SK-N-SH treated with all-trans-retinoic acid at 6 μM for 48 hours (cell line): ENCODE measurements around the gene RBM12.

ENCODE experiments used
- ATAC-seq: fragments of 200-7000 bp; cut with Tn5 transposase; 3 replicates; pipeline ENCODE4 v1.9.1; 2020; ENCODE audit warnings: mild to moderate bottlenecking, moderate library complexity
- CSDC2 ChIP-seq: fragments of 250-450 bp; sonication (Bioruptor Pico); IDR thresholded peaks from 2 replicates; pipeline ENCODE4 v1.5.0; 2020; ENCODE audit warnings: mild to moderate bottlenecking, moderate library complexity
- ESRRG ChIP-seq: fragments of 250-450 bp; sonication (Bioruptor Pico); IDR thresholded peaks from 2 replicates; pipeline ENCODE4 v1.6.1; 2021; ENCODE audit warnings: mild to moderate bottlenecking
- ISL1 ChIP-seq: fragments of 250-450 bp; sonication (Bioruptor Pico); IDR thresholded peaks from 2 replicates; pipeline ENCODE4 v2.1.2; 2022; ENCODE audit warnings: mild to moderate bottlenecking, moderate library complexity
- PATZ1 ChIP-seq: fragments of 250-450 bp; sonication (Bioruptor Pico); IDR thresholded peaks from 2 replicates; pipeline ENCODE4 v1.8.0; 2020; ENCODE audit warnings: mild to moderate bottlenecking, moderate library complexity, borderline replicate concordance
- PPARA ChIP-seq: fragments of 250-450 bp; sonication (Bioruptor Pico); IDR thresholded peaks from 2 replicates; pipeline ENCODE4 v1.5.0; 2020; ENCODE audit warnings: mild to moderate bottlenecking, borderline replicate concordance
- RARB ChIP-seq: fragments of 250-450 bp; sonication (Bioruptor Pico); IDR thresholded peaks from 2 replicates; pipeline ENCODE4 v1.8.0; 2021; ENCODE audit warnings: mild to moderate bottlenecking, moderate library complexity
- TCF4 ChIP-seq: fragments of 250-450 bp; sonication (Bioruptor Pico); IDR thresholded peaks from 2 replicates; pipeline ENCODE4 v1.8.0; 2021; ENCODE audit warnings: mild to moderate bottlenecking, moderate library complexity, borderline replicate concordance
- TOX ChIP-seq: fragments of 250-450 bp; sonication (Bioruptor Pico); IDR thresholded peaks from 2 replicates; pipeline ENCODE4 v1.8.0; 2021; ENCODE audit warnings: mild to moderate bottlenecking, moderate library complexity, borderline replicate concordance
- TSHZ2 ChIP-seq: fragments of 250-450 bp; sonication (Bioruptor Pico); IDR thresholded peaks from 2 replicates; pipeline ENCODE4 v1.5.0; 2020; ENCODE audit warnings: mild to moderate bottlenecking, moderate library complexity
- ZC3H10 ChIP-seq: fragments of 250-450 bp; sonication (Bioruptor Pico); IDR thresholded peaks from 2 replicates; pipeline ENCODE4 v1.5.1; 2021; ENCODE audit warnings: mild to moderate bottlenecking, moderate library complexity
- ZNF565 ChIP-seq: fragments of 450-650 bp; formaldehyde crosslinking; conservative IDR thresholded peaks from 2 replicates; pipeline ENCODE4 v1.5.0; 2020; ENCODE audit warnings: low read depth, mild to moderate bottlenecking, moderate library complexity
- ZNF70 ChIP-seq: fragments of 450-650 bp; formaldehyde crosslinking; IDR thresholded peaks from 2 replicates; pipeline ENCODE4 v1.5.0; 2020; ENCODE audit warnings: mild to moderate bottlenecking, moderate library complexity
- ZNF8 ChIP-seq: fragments of 450-650 bp; formaldehyde crosslinking; IDR thresholded peaks from 2 replicates; pipeline ENCODE4 v1.5.0; 2020; ENCODE audit warnings: mild to moderate bottlenecking, moderate library complexity
- TF ChIP-seq, protein P1 (sequence below): fragments of 250-450 bp; sonication (Bioruptor Pico); IDR thresholded peaks from 2 replicates; pipeline ENCODE4 v1.5.1; 2021; ENCODE audit warnings: mild to moderate bottlenecking, moderate library complexity
- TF ChIP-seq, protein P2 (sequence below): fragments of 250-450 bp; sonication (Bioruptor Pico); IDR thresholded peaks from 2 replicates; pipeline ENCODE4 v1.5.1; 2020; ENCODE audit warnings: low read depth, mild to moderate bottlenecking, moderate library complexity

Gene RBM12

DNA sequence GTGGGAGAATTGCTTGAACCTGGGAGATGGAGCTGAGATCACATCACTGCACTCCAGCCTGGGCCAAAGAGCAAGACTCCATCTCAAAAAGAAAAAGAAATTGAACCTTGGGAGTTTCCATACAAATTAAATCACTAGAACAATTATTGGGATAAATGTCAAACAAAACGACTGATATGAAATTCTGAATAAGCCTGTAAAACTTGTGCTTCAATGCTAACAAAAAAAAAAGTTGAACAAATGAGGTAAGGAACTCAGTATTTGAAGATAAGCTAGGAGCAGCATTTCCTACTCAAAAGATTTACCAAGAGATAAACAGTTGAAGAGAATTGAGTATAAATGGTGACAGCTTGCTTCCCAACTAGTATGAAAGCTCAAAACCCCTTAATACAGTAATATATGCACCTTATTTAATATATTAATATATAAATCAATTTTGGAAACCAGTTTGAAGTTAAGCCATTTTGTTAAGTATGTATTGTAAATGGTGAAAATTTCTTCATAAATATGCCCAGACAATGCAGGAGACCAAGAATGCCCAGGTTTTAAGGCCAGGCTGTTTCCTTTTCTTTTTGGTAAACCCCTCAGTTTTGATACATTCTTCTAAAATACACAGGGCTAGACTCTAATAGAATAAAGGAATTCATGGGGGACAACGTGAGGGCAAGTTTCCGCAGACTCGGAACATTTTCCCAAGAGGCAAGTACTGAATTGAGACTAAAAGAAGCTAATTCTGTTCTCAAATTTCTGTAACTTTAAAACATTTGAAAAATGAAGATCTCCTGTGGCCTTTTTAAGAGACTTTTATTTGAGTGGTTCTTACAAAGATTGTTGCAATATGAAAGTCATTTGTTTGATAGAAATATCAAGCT lies 38.4 kb upstream of the RBM12 start:
- no peak for ATAC-seq
- TF ChIP-seq, protein P1, sequence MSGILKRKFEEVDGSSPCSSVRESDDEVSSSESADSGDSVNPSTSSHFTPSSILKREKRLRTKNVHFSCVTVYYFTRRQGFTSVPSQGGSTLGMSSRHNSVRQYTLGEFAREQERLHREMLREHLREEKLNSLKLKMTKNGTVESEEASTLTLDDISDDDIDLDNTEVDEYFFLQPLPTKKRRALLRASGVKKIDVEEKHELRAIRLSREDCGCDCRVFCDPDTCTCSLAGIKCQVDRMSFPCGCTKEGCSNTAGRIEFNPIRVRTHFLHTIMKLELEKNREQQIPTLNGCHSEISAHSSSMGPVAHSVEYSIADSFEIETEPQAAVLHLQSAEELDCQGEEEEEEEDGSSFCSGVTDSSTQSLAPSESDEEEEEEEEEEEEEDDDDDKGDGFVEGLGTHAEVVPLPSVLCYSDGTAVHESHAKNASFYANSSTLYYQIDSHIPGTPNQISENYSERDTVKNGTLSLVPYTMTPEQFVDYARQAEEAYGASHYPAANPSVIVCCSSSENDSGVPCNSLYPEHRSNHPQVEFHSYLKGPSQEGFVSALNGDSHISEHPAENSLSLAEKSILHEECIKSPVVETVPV (CRISPR knock-in tag) = no peak
- TF ChIP-seq PPARA (CRISPR knock-in tag) = no peak
- TF ChIP-seq ZC3H10 (CRISPR knock-in tag) = peak; percentile 32; the same call in 1 of the 2 replicates
- TF ChIP-seq, protein P2, sequence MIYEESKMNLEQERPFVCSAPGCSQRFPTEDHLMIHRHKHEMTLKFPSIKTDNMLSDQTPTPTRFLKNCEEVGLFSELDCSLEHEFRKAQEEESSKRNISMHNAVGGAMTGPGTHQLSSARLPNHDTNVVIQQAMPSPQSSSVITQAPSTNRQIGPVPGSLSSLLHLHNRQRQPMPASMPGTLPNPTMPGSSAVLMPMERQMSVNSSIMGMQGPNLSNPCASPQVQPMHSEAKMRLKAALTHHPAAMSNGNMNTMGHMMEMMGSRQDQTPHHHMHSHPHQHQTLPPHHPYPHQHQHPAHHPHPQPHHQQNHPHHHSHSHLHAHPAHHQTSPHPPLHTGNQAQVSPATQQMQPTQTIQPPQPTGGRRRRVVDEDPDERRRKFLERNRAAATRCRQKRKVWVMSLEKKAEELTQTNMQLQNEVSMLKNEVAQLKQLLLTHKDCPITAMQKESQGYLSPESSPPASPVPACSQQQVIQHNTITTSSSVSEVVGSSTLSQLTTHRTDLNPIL (CRISPR knock-in tag) = no peak

DNA sequence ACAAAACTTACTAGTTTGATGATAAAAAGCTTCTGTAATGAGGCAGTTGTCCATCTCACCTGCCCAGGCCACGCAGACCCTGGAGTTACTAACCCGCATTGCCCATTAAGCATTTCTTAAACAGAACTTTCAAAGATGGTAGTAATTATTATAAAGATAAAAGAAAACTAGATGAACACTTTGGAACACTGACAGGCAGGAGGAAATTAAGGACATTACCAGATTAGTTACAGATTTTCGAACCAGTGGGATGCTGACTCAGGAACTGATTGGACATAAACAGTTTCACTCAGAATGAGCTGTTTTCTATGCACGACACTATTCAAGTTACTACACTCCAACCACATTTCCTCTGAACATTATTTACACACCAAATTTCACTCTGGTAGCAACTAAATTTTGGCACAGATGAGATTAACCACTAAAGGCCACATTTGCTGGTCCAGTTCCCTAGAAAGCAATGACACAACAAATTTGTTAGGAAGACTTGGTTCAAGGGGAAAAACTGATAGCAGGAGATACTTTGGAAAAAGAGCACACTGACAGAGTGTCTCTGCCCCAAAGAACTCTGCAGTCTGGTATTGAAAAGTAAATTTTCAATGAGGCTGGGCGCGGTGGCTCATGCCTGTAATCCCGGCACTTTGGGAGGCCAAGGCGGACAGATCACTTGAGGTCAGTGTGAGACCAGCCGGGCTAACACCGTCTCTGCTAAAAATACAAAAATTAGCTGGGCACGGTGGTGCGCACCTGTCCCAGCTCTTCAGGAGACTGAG lies 37.5 kb upstream of the RBM12 start:
- no peak for ATAC-seq

DNA sequence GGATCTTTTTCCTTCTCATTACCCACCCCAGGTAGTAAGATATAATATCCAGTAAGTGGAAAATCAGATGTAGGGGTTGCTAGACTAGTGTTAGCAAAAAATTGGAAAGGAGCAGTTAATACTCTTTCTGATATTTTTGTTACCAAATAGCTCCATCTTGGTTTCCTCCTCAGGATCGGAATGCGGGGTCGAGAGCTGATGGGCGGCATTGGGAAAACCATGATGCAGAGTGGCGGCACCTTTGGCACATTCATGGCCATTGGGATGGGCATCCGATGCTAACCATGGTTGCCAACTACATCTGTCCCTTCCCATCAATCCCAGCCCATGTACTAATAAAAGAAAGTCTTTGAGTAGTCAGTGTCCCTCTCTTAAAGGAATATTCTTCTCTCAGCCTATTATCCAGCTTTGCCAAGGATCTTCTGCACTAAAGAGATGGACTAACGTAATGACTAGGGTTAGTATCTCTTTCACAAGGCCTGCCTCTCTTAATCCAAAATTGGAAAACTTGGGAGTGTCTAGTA lies 36.0 kb upstream of the RBM12 start:
- TF ChIP-seq ZC3H10 (CRISPR knock-in tag) (no peak), ZNF8 (CRISPR knock-in tag) (no peak)
- ATAC-seq = no peak

More for the DNA sequence above, 37.5 kb upstream of the RBM12 start:
- peak; percentile 16; the same call in 1 of the 2 replicates for TF ChIP-seq PATZ1 (CRISPR knock-in tag)
- TF ChIP-seq ISL1 (CRISPR knock-in tag) = no peak
- no peak for TF ChIP-seq ESRRG
- 0 out of 2 replicates have a peak, but pooled peaks have one; percentile 7 for TF ChIP-seq ZC3H10 (CRISPR knock-in tag)
- TF ChIP-seq RARB = peak; percentile 24; the same call in 1 of the 2 replicates
- TF ChIP-seq ZNF565 (CRISPR knock-in tag) = no peak
- TF ChIP-seq, protein P1 (CRISPR knock-in tag) = peak; percentile 15; the same call in 1 of the 2 replicates
- TF ChIP-seq, all 23 proteins: peak for 4

DNA sequence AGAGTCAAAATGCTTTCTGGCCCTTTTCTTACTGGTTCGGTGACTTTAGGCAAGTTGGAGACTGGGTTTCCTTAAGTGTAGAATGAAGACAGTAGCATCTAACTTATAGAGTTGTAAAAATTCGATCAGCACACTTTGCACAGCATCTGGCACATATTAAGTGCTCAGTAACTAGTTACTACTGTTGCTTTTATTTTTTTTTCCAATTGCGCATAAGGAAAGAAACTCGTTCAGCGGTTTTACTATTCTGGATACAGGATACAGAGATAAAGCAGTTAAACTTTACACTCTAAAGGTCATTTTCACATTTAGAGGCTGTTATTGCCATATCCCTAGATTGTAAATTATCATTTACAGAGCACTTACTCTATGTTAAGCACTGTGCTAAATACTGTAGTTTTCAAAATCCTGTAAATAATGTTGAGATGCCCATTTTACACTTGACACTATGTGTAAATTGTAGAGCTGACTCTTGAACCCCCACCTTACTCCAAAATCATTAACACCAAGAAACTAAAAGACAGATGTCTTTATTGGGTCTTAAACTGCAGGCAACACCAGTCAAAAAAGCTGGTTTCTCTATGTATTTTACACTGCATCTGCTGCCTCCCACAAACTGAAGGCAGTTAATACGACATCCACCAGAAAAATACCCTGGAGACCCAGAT lies 35.4 kb upstream of the RBM12 start:
- peak; percentile 2 for ATAC-seq
- TF ChIP-seq ZNF70 (CRISPR knock-in tag) (no peak), ZNF565 (CRISPR knock-in tag) (no peak), PATZ1 (CRISPR knock-in tag) (no peak), TSHZ2 (no peak), RARB (no peak), ISL1 (CRISPR knock-in tag) (no peak), PPARA (CRISPR knock-in tag) (no peak), TOX (CRISPR knock-in tag) (no peak), TCF4 (no peak; the same call in 1 of the 2 replicates), CSDC2 (no peak)
- TF ChIP-seq, protein P2 (CRISPR knock-in tag) = no peak
